Measurements from ENCODE around the gene SNX1.
"Not testable (repeated sequence)": the region's sequence is repeated elsewhere in the genome, so short reads cannot be mapped to it uniquely, and the experiment has no call there.

The SNX1 gene

DNA sequence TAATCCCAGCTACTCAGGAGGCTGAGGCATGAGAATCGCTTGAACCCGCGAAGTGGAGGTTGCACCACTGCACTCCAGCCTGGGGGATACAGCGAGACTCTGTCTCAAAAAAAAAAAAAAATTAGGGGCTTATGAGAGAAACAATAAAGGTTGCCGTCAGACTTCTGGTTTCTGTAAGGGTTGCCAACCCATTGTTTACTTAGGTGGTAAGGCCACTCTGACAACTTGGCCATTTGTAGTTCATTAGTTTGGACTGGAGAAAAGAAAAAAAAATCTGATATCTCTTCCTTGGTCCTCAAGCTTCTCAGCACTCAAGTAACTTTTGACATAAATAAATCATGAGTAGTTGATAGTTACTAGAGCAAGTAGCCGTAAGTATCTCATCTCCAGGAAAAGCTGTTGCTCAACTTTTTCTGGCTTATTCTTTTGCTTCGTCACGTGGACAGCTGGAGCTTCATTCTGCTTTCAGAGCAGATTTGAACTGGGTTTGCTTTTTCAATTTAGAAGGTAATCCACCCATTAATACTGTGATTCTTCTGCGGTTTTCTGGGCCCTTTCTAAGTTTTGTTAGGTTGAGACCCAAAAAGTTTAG lies 9.4 kb downstream of the SNX1 start:
- no peaks in the 10 kb centered on the region for H3K27me3 ChIP-seq (ENCODE audit: control insufficient read depth, insufficient read depth, low read length)

DNA sequence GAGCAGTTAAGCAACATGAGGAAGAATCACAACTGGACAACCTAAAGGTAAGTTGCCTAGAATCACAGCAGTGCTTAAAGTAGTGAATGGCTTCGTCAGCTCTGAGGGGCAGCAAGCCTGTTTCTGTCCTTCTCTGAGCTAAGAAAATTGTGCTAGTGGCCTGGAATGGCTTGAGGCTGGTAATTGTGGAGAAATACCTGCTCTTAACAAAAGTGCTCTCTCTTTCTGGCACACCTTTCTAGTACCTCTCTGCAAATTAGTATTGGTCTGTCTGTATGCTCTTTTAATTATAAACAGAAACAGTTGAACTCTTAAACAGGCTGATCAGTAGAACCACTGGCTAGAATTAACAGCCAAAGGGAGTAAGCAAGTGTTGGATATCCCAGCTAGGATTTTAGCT lies 11.6 kb downstream of the SNX1 start:
- no peak overlapping the region for H3K4me3 ChIP-seq (ENCODE audit: low read depth, low read length)
- no peaks in the 10 kb centered on the region for H3K27me3 ChIP-seq (ENCODE audit: control insufficient read depth, insufficient read depth, low read length)
- no peaks in the 10 kb centered on the region for H3K36me3 ChIP-seq (ENCODE audit: control insufficient read depth, insufficient read depth, low read length)
- H3K4me1 ChIP-seq (ENCODE audit: control insufficient read depth, insufficient read depth, low read length), result peaks cover 12% of the 10 kb centered on the region
- no peak overlapping the region for H3K9ac ChIP-seq (ENCODE audit: low read length)
- H3K27ac ChIP-seq (ENCODE audit: low read depth, low read length), result no peak overlapping the region
- 0 out of 2 replicates have a peak, but pooled peaks cover 1% of the 10 kb centered on the region for H3K9me3 ChIP-seq (ENCODE audit: control insufficient read depth, insufficient read depth, low read depth, low read length)

More for the DNA sequence above, 9.4 kb downstream of the SNX1 start:
- 0 out of 2 replicates have a peak, but pooled peaks cover 2% of the 10 kb centered on the region for H3K9me3 ChIP-seq (ENCODE audit: control insufficient read depth, insufficient read depth, low read depth, low read length)
- H3K4me3 ChIP-seq (ENCODE audit: low read depth, low read length), result no peak overlapping the region
- H3K27ac ChIP-seq (ENCODE audit: low read depth, low read length), result no peak overlapping the region
- no peaks in the 10 kb centered on the region for H3K4me1 ChIP-seq (ENCODE audit: control insufficient read depth, insufficient read depth, low read length)
- H3K36me3 ChIP-seq (ENCODE audit: control insufficient read depth, insufficient read depth, low read length), result no peaks in the 10 kb centered on the region
- no peak overlapping the region for H3K9ac ChIP-seq (ENCODE audit: low read length)

DNA sequence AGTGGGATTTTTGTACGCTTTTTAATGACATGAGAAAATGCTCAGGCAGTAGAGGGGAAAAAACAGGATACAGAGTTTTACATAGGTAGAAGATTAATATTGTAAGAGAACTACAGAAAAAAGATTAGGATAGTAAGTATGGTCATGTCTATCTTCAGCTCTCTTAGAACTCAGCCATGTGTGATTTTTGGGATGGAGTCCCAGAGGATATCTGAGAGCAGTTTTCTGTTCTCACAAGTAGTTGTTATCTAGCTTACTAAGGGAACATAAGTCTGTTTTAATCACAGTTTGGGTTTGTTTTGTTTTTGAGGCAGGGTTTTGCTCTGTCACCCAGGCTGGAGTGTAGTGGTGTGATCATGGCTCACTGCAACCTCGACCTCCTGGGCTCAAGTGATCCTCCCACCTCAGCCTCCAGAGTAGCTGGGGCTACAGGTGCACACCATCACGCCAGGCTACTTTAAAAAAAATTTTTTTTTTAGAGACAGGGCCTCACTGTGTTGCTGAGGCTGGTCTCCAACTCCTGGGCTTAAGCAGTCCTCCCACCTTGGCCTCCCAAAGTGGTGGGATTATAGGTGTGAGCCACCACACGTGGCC lies 14.4 kb downstream of the SNX1 start:
- not testable (repeated sequence) for H3K27ac ChIP-seq (ENCODE audit: low read depth, low read length); H3K9me3 ChIP-seq (ENCODE audit: control insufficient read depth, insufficient read depth, low read depth, low read length); H3K27me3 ChIP-seq (ENCODE audit: control insufficient read depth, insufficient read depth, low read length); H3K9ac ChIP-seq (ENCODE audit: low read length); H3K4me3 ChIP-seq (ENCODE audit: low read depth, low read length)
- Histone ChIP-seq H3K4me1 (ENCODE audit: control insufficient read depth, insufficient read depth, low read length) (peaks cover 15% of the 10 kb centered on the region), H3K36me3 (ENCODE audit: control insufficient read depth, insufficient read depth, low read length) (peaks cover 20% of the 10 kb centered on the region)

- Histone ChIP-seq H3K4me3 (ENCODE audit: low read depth, low read length) (no peak overlapping the region), H3K9me3 (ENCODE audit: control insufficient read depth, insufficient read depth, low read depth, low read length) (no peaks in the 10 kb centered on the region), H3K27me3 (ENCODE audit: control insufficient read depth, insufficient read depth, low read length) (no peaks in the 10 kb centered on the region), H3K27ac (ENCODE audit: low read depth, low read length) (no peak overlapping the region), H3K36me3 (ENCODE audit: control insufficient read depth, insufficient read depth, low read length) (peaks cover 23% of the 10 kb centered on the region), H3K9ac (ENCODE audit: low read length) (no peak overlapping the region), H3K4me1 (ENCODE audit: control insufficient read depth, insufficient read depth, low read length) (peaks cover 15% of the 10 kb centered on the region)
These were observed 15.3 kb downstream of the SNX1 start for GRCh38 chr15:64110950-64111678.

DNA sequence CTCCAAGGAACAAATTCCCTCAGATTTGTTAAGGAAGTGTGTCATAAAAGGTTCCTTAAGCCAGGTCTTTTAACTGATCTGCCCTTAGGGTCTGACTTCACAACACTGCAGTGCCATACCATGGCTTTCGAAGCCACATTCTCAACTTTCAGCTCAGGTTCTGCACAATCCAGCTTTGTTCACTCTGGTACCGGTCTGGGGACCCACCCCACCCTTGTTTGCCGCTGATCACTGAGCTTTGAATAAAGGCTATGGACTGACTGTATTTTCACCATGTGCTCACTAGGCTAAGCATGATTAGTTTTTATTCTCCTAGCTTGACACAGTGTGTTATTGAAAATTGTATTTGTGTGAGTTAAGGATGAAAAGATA lies 15.9 kb downstream of the SNX1 start:
- Histone ChIP-seq H3K9ac (ENCODE audit: low read length) (no peak overlapping the region), H3K4me1 (ENCODE audit: control insufficient read depth, insufficient read depth, low read length) (peaks cover 15% of the 10 kb centered on the region), H3K9me3 (ENCODE audit: control insufficient read depth, insufficient read depth, low read depth, low read length) (no peaks in the 10 kb centered on the region), H3K36me3 (ENCODE audit: control insufficient read depth, insufficient read depth, low read length) (peaks cover 23% of the 10 kb centered on the region), H3K27me3 (ENCODE audit: control insufficient read depth, insufficient read depth, low read length) (no peaks in the 10 kb centered on the region), H3K27ac (ENCODE audit: low read depth, low read length) (no peak overlapping the region), H3K4me3 (ENCODE audit: low read depth, low read length) (no peak overlapping the region)

DNA sequence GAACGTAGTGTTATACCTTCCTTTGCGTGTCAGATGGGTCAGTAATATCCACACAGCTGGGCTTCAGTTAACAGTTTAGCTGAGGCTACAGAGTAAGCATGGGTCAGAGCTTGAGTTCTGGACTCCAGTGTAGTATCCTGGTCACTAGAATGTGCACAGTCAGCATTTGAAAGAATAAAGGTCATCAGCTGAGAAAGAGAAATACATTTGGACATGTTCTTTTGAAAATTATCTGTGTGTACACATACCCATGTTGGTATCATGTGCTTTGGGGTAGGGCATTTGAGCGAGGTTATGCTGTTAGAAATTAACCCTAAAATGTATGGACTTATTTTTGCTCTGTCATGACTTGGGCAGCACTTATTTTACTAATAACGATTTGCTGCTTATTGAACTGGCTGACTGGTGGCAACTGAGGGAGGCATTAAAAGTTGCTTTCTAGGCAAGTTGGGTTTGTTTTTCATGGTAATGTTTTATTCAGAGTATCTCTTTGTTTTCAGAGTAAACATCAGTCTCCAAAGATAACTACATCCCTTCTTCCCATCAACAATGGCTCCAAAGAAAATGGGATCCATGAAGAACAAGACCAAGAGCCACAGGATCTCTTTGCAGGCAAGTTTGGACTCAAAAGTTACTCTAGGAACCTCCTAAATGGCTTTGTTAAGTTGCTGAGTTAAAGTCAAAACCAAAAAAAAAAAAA lies 16.4 kb downstream of the SNX1 start:
- no peaks in the 10 kb centered on the region for H3K9me3 ChIP-seq (ENCODE audit: control insufficient read depth, insufficient read depth, low read depth, low read length)
- peaks cover 27% of the 10 kb centered on the region for H3K36me3 ChIP-seq (ENCODE audit: control insufficient read depth, insufficient read depth, low read length)
- no peak overlapping the region for H3K27ac ChIP-seq (ENCODE audit: low read depth, low read length)
- H3K27me3 ChIP-seq (ENCODE audit: control insufficient read depth, insufficient read depth, low read length), result no peaks in the 10 kb centered on the region
- peaks cover 15% of the 10 kb centered on the region for H3K4me1 ChIP-seq (ENCODE audit: control insufficient read depth, insufficient read depth, low read length)
- H3K9ac ChIP-seq (ENCODE audit: low read length), result no peak overlapping the region
- H3K4me3 ChIP-seq (ENCODE audit: low read depth, low read length), result no peak overlapping the region

DNA sequence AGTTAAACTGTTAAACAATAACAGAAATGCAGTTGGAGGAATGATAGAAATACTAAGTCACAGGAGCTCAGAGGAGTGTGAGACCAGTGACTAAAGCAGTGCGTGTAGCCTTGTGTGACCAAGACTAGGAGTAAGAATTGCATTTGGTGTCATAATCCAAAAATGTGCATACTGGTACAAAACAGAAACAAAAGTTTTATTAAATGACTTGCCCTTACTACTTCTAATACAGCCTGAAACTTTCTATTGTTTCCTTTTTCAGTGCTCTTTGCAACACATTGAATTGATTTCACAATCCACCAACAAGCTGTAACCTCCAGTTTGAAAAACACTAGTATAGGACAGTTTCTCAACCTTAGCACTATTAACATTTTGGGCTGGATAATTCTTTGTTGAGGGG lies 17.1 kb downstream of the SNX1 start:
- H3K9ac ChIP-seq (ENCODE audit: low read length), result no peak overlapping the region
- peaks cover 30% of the 10 kb centered on the region for H3K36me3 ChIP-seq (ENCODE audit: control insufficient read depth, insufficient read depth, low read length)
- no peaks in the 10 kb centered on the region for H3K9me3 ChIP-seq (ENCODE audit: control insufficient read depth, insufficient read depth, low read depth, low read length)
- H3K27me3 ChIP-seq (ENCODE audit: control insufficient read depth, insufficient read depth, low read length), result no peaks in the 10 kb centered on the region
- H3K4me1 ChIP-seq (ENCODE audit: control insufficient read depth, insufficient read depth, low read length), result peaks cover 15% of the 10 kb centered on the region
- H3K27ac ChIP-seq (ENCODE audit: low read depth, low read length), result no peak overlapping the region
- no peak overlapping the region for H3K4me3 ChIP-seq (ENCODE audit: low read depth, low read length)

DNA sequence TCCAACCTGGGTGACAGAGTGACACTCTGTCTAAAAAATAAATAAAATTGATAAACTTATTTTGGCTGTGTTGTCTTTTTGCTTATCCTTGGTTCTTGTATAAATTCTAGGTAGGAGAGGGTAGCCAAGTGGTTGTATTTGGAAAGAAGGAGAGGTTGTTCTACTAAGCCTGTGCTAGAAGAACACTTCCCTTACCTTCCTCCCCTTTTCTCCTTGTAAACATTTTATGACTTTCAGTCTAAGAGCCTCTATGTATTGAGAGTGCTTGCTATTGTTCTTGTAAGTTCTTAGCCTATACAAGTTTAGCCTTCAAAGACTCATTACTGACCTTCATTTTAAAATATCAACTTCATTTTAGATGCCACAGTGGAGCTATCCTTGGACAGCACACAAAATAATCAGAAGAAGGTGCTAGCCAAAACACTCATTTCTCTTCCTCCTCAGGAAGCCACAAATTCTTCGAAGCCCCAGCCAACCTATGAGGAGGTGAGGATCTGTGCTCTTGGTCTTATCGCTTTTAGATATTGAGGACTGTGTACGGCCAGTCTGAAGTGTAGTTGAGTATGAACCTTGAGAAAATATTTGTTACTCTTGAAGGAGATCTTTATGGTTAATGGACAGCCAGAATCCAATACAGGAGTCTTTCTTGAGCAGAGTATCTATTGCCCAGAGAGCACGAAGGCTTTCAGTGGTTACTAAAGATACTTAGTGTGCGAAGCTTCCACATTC lies 22.1 kb downstream of the SNX1 start:
- Histone ChIP-seq H3K36me3 (ENCODE audit: control insufficient read depth, insufficient read depth, low read length) (peaks cover 63% of the 10 kb centered on the region), H3K4me1 (ENCODE audit: control insufficient read depth, insufficient read depth, low read length) (no peaks in the 10 kb centered on the region), H3K27ac (ENCODE audit: low read depth, low read length) (no peak overlapping the region), H3K4me3 (ENCODE audit: low read depth, low read length) (no peak overlapping the region), H3K9ac (ENCODE audit: low read length) (no peak overlapping the region), H3K27me3 (ENCODE audit: control insufficient read depth, insufficient read depth, low read length) (no peaks in the 10 kb centered on the region), H3K9me3 (ENCODE audit: control insufficient read depth, insufficient read depth, low read depth, low read length) (no peaks in the 10 kb centered on the region)

- H3K4me1 ChIP-seq (ENCODE audit: control insufficient read depth, insufficient read depth, low read length); H3K27me3 ChIP-seq (ENCODE audit: control insufficient read depth, insufficient read depth, low read length); H3K9me3 ChIP-seq (ENCODE audit: control insufficient read depth, insufficient read depth, low read depth, low read length); H3K9ac ChIP-seq (ENCODE audit: low read length); H3K4me3 ChIP-seq (ENCODE audit: low read depth, low read length); H3K27ac ChIP-seq (ENCODE audit: low read depth, low read length): not testable (repeated sequence)
- H3K36me3 ChIP-seq (ENCODE audit: control insufficient read depth, insufficient read depth, low read length), result peaks cover 55% of the 10 kb centered on the region
These were observed 24.5 kb downstream of the SNX1 start for GRCh38 chr15:64120322-64120721.

DNA sequence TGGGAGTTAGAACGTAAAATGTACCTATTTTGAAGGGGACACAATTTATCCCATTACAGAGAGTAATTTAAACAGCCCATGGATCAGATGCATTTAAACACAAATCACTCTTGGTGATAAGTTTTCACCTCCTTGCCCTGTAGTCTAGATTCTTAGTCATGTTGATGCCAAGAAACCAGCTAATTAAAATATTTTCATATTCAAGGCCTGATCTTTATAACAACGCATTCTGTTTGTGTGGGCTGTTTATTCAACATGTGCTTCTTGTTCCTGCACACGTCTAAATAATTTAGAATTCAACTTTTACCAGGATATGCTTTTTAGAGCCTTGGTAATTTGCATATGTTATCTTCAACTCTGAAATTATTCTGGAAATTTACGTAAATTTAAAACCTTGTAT lies 25.8 kb downstream of the SNX1 start:
- no peaks in the 10 kb centered on the region for H3K27me3 ChIP-seq (ENCODE audit: control insufficient read depth, insufficient read depth, low read length)
- H3K27ac ChIP-seq (ENCODE audit: low read depth, low read length), result no peak overlapping the region
- H3K4me3 ChIP-seq (ENCODE audit: low read depth, low read length), result no peak overlapping the region
- H3K36me3 ChIP-seq (ENCODE audit: control insufficient read depth, insufficient read depth, low read length), result peaks cover 58% of the 10 kb centered on the region
- no peaks in the 10 kb centered on the region for H3K4me1 ChIP-seq (ENCODE audit: control insufficient read depth, insufficient read depth, low read length)
- no peak overlapping the region for H3K9ac ChIP-seq (ENCODE audit: low read length)
- H3K9me3 ChIP-seq (ENCODE audit: control insufficient read depth, insufficient read depth, low read depth, low read length), result no peaks in the 10 kb centered on the region

Data from HUES6 (cell line).